HG03378 (cell line): ENCODE data around the gene BBS12.

Experiments used
- ATAC-seq: cut with Tn5 transposase; IDR thresholded peaks from one replicate; pipeline ENCODE4 v1.9.1; 2021; ENCODE audit warnings: mild to moderate bottlenecking, moderate library complexity; ENCODE audit not compliant: unreplicated experiment

The BBS12 gene

DNA sequence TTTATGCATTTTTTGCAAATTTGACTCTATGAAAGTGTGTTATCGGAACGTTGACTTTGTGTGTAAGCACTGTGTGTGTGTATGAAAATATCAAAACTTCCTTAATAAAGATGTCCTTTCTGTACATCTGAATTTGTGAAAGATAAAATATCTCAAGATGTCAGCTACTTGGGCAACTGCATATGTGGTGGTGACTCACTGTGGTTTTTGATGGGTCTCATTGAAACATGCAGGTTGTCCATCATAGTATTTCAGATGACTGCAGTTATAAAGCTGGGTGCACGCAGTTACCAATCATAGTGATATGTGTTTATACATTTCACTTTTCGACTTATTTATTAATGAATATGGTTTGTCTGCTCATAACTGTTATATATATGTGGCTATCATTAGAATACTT, 19.7 kb upstream of the BBS12 start:
- no peak for ATAC-seq

DNA sequence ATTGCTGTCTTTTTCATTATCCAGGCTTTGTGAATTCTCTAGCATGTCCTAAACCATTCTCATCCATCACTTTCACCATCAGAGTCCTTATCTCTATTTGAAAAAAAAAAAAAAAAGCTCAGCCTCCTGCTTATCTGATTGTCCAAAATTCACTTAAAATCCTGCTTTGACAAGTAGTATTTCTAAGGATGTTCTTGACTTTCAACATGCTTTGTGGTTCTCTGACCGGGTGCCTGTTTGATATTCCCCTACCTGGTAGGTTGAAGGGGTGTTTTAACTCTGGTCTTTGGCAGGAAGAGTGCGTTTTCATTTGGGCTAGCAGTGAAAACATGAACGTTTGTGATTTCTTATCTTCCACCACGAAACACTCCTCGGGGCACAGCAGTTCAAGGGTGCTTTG, 17.3 kb upstream of the BBS12 start:
- no peak for ATAC-seq

DNA sequence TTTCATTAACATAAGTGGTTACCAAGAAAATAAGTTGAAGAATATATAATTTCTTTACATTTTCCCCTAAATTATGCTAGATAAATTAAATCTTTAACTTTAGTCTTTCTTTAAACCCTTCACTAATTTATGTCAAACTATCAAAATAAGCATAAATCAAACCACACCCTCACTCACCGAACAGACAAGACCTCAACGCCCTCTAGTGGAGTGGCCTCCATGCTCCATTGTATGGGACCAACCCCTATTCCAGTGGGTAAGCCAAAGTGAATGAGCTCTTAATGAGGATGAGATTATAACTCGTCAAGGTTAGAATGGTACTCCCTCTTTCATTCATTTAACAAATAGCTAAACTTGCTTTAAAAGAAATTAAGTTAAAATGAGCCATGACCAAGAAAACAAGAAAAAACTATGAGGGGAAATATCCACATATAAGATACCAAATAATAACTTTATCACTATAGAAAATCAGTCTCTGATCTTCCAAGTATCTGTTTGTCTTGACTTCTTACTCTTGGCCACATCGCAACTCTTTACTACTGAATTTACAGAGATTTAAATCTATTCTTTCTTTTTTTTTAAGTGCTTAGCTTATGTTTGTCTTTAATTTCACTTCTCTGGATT, 15.6 kb upstream of the BBS12 start:
- peak; percentile 87 for ATAC-seq

DNA sequence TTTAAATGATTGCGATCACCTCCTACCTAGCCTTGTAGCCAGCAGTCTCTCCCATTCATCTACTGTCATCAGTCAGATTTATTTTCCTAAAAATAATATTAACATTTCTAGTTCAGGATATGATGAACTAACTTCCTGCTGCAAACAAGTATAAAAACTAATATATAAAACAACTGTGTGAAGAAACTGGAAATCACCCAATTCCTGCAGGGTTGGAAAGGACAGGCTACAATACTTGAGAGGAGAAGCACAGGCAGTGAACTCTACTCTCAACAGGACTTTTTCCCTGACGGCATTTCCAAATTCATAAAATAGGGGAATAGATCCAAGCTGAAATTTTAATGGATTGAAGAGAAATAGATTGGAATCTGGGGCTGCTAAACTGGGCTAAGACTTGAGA, 14.2 kb upstream of the BBS12 start:
- ATAC-seq: no peak

DNA sequence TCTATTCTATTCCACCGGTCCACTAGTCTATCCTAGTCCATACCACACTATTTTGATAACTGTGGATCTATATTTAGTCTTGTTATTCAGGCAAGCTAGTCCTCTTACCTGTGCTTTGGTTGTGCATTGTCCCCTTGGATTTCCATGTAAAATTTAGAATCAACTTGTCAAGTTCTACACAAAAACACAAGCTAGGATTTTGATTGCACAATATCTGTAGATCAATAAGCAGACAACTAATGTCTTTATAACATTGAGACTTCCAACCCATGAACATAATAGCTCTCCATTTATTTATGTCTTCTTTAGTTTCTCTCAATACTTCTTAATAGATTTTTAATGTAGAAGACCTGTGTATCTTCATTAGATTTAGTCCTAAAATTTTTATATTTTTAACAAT, 10.2 kb upstream of the BBS12 start:
- no peak for ATAC-seq

DNA sequence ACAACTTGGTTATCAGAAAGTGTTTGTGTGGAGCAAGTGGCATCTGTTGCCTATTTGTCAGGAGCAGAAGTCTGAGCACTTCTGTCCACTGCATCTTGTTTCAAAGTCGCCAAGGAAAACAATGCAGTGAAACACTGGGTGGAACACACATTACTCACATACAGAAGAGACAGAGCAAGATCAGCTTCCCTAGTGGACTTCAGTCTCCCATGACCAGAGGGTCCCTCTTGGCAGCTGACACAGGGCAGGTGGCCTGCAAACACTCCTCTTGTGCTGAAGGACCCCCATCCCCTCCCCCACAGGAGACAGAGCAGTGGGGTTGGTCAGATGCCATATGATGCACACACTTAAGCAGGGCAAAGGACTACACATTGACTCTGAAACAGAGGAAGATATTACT, 3.6 kb upstream of the BBS12 start:
- ATAC-seq: no peak

DNA sequence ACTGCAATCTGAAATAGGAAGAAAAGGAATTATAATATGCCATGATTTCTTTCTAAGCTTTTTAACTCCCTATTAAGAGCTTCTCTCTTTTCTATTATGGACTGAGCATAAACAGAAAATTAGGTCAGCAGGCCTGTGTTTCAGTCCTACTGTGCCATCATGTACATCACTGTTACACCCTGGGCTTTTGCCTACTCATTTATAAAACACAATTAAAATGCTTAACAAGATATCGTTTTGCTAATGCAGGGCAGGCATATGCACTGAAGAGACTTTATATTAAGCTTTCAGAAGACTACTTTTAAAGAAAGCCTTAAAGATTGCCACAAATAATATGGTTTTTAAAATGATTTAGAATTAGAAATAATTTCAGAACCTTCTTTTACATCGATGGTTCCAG, 828 bp upstream of the BBS12 start:
- no peak for ATAC-seq

DNA sequence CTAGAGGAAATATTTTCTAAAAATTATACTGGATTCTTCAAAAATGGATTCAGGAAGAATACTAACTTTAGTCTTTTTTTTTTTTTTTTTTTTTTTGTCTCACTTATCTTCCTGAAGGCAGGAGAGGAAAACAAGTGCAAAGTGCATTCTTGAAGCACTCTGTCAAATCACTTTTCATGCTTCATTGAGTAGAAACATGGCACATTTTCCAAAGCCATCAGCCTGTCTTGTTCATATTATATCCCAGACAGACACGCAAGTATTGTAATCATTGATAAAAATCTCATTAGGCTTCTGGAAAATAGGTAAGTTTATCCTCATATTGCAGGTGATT, 1.2 kb downstream of the BBS12 start:
- no peak for ATAC-seq

DNA sequence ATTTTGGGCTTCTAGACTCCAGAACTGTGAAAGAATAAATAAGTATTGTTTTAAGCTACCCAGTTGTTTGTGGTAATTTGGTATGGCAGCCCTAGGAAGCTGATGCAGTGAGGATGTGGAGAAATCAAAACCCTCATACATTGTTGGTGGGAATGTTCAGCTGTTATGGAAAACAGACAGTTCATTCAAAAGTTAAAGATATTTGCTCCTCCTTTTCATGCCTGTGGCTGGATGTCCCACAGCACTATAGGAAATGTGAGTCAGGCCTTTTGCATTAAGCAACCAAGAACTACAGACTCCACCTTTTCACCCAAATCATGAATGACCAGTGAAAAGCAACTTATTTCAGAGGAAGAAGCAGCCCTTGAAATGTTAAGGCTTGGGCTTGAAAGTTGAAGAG, 6.7 kb downstream of the BBS12 start:
- ATAC-seq: no peak

DNA sequence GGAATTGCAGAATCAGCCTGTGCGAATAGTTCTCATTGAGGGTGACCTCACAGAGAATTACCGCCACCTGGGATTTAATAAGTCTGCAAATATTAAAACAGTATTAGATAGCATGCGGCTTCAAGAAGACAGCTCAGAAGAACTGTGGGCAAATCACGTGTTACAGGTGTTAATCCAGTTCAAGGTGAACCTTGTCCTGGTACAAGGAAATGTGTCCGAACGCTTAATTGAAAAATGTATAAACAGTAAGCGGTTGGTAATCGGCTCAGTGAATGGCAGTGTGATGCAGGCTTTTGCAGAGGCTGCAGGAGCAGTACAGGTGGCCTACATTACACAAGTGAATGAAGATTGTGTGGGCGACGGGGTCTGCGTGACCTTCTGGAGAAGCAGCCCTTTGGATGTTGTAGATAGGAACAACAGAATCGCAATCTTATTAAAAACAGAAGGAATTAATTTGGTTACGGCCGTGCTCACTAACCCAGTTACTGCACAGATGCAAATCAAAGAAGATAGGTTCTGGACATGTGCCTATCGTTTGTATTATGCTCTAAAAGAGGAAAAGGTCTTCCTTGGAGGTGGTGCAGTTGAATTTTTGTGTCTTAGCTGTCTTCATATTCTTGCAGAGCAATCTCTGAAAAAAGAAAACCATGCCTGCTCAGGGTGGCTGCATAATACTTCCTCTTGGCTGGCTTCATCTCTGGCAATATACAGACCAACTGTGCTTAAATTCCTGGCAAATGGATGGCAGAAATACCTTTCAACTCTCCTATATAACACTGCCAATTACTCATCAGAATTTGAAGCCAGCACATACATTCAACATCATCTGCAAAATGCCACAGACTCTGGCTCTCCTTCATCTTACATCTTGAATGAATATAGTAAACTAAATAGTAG, 10.7 kb downstream of the BBS12 start:
- no peak for ATAC-seq

DNA sequence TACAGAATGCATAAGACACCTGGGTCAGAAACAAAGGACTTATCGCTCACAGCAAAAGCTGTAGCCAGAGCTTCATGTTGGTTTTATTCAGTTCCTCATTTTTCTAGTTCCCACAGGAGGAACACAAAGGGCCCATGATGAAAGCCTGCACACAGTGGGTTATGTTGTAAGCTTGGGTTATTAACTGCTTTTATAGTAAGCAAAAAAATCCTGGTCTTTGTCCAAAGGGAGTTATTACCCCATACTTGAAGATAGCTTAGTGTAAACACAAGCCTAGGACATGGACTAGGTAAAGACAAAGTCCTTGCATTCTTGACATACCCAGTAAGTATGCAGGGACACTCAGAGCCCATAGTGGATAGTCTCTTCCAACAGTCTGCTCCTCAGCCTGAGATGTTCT, 11.7 kb downstream of the BBS12 start:
- no peak for ATAC-seq

DNA sequence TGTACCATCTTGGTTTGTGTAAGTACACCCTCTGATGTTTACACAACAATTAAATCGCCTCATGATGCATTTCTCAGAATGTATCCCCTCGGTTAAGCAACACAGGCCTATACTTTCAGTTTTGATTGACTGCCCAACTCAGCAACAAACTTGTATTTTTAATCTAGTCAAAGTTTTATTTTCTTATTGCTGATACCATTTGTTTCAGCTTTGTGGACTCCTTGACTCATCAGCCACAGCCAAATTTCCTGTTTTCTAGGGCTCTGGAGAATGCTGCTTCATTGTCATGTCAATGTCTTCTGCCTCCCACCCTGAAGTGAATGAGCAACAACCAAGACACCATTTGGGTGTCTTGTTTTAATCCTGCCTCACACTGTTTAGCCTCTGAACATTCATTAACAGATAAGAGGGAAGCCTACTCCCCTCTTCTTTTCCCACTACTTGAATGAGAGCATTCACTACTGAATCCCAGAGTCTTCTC, 14.0 kb downstream of the BBS12 start:
- ATAC-seq: no peak

DNA sequence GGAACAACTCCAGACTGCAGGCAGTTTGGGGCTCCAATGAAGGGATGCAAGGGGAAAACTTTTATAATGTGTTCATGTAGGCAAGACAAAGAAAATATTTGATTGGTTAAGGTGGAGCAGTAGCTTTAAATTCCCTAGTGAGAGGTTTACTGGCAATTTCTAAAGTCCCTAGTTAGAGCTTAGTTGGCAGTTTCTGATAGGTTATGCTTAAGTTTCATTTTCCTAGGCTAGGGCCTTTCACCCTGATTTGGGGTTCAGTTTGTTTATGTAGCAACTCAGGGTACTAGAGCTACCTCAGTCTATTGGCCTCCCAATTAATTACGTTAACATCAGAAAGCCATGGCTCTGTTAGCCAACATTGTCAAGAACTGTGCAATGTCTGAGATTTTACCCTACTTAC, 14.6 kb downstream of the BBS12 start:
- ATAC-seq: no peak

DNA sequence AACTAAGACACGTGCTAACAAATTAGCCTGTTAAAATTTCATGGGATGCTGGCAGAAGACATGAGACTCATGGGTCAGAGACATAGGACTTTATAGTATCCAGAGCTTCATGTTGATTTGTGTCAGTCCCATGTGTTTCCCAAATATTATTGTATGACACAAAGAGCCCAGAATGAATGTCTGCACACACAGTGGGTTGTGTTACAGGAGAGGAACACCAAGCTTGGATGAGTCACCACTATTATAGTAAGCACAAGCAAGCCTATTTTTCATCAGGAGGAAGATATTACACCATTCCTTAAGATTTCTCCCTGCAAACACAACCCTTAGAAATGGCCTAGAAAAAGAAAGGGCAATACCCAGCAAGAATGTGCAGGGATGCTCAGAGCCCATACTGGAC, 15.4 kb downstream of the BBS12 start:
- no peak for ATAC-seq

DNA sequence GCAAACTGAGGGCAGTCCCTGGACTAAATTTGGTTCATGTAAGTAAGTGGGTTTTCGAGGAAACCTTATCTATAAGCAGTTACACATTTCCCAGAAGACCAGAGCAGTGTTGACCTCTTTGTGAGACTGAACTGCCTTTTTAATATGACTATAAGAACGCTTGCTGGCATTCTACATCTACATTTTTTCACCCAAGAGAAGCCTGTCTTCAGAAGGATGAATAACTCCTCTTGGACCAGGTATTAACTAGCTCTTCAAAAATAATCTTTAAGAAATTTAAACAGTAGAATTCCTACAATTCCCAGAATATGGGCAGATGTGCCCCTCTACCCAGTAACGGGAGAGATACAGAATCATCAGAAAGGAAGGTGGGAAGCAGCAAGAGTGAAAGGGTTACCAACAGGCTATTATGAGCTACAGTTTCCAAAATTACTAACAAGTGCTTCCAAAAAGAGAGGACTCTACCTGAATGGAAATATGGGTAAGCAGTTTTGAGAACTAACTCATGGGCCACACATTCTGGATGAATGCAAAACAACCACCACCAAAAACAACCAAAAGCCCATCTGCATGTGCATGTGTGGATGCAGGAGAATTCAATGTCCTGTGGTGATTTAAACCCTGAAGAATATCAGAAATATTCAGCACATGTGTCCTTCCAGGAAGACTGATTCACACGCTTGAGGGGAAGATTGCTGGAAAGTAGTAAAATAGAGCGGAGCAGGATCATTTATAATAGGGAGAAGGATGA, 17.4 kb downstream of the BBS12 start:
- no peak for ATAC-seq

DNA sequence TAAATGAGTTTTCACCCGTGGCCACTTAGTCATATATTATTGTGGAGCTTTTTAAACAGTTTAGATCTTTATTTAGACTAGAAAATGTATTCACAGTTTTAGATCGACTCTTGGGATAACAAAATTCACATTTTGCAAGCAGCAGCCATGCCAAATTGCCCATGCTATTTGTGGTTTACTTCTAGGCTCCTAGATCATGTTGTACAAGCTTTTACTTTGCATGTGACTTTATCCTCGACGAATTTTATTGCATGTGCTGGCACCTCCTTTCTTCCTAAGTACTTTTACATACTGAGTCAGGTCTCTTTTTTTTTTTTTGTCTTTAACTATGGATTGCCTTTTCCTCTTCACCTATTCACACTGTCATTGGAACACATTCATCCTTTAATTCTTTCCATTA, 23.2 kb downstream of the BBS12 start:
- no peak for ATAC-seq

DNA sequence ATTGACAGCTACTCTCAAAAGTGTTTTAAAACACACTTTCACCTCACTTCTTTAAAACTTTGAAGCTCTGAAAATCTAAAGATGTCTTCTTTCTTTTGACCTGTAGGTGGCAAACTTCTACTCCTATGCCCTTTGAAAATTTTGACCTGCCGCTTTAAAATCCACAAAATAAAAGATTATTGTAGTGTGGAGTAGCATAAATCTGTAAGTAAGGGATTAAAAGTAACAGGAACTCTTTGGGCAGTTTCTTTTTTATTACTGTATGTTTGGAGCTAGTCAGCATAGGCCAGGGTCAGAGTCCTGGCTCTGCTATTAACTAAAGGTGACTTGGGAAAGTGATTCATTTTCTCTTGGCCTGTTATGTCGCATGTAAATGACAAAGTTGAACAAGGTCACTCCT, 25.5 kb downstream of the BBS12 start:
- peak; percentile 57 for ATAC-seq

DNA sequence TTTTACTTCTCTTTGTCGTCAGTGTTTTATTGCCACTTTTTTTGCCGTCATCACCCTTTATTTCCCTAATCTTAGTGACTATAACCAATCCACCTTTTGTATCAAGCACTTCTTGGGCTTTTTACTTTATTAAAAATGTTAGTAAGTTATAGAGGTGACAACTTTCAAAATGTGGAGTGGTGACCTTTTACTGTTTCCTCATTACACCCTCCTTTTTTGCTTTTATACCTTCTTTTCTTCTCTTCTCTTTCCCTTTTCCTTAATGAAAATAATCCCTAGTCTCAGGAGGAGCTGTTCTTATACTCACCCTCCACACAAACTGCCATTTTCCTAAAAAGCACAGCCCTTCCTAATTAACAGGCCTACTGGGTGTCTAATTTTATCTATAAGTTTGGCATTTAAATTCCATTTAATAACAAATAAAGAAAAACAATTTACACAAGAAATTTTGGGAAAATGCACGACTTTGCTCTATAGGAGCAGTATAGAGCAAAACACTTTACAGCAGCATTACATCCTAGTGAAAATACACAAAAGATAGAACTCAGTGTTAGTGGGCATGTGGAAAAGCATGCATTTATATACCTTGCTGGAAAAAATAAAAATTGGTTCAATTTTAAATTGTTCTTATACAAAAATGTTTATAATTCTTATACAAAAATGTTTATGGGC, 27.3 kb downstream of the BBS12 start:
- ATAC-seq: no peak

DNA sequence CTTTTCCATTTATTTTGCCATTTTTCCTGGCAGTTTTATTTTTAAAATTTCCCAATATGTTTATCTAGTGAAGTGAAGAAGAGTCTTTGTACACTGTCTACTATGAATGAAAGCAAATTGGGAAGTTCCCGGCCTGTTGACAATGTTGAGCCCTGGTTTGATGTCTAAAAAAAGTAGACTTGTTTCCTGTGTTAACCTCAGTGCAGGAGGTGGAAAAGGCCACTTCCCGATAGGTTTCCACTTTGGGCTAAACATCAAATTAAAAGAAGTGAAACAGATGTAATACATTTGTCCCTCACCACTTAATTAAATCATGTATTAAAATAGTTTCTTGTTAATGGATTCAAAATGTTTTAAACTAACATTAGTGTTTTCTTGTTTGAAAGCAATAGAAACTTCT, 30.0 kb downstream of the BBS12 start:
- ATAC-seq: peak; percentile 54

DNA sequence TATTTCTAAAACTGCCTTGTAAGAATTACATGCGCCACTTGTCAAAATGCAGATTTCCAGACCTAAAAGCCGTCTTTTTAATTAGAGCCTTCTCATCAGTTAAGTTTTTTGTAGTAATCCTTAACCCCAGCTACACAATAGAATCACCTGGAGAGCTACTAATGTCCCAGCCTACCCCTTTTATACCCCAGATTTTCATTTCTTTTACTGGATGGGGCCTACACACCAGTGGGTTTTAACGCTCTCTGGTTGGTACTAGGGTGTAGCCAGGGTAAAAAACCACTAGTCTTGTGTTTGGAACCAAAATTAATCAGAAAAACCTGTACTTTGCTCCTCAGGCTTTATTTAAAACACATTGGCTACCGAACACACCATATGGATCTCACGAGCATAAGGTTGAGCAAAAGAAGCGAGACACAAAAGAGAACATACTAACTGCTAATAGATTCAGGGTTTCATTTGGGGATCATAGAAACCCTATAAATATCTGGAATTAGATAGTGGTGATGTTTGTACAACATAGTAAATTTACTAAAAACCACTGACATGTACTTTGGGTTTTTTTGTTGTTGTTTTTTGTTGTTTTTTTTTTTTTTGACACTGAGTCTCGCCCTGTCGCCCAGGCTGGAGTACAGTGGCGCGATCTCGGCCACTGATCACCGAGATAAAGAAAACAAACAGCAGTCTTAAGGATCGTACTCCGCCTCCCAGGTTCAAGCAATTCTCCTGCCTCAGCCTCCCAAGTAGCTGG, 30.6 kb downstream of the BBS12 start:
- ATAC-seq: no peak
